Mucosa of stomach (tissue), 1 donor: ENCODE data around the gene LDB2.

Experiments
- H3K27me3 ChIP-seq: one replicate; pipeline ENCODE4 v1.7.0; 2013; ENCODE audit warnings: mild to moderate bottlenecking, low read length; ENCODE audit not compliant: control insufficient read depth, insufficient read depth
- H3K36me3 ChIP-seq: one replicate; pipeline ENCODE4 v1.7.0; 2013; ENCODE audit warnings: low read length; ENCODE audit not compliant: control insufficient read depth, insufficient read depth
- H3K4me1 ChIP-seq: one replicate; pipeline ENCODE4 v1.7.0; 2013; ENCODE audit warnings: mild to moderate bottlenecking, low read length; ENCODE audit not compliant: control insufficient read depth, insufficient read depth
- H3K4me3 ChIP-seq: one replicate; pipeline ENCODE4 v1.7.0; 2013; ENCODE audit warnings: low read length
- H3K9ac ChIP-seq: one replicate; pipeline ENCODE4 v1.7.0; 2013; ENCODE audit warnings: mild to moderate bottlenecking, low read length, moderate library complexity
- H3K9me3 ChIP-seq: one replicate; pipeline ENCODE4 v1.7.0; 2013; ENCODE audit warnings: mild to moderate bottlenecking, low read length, moderate library complexity; ENCODE audit not compliant: control insufficient read depth
- donor health status: Pancreatic carcinoma.

Gene LDB2

DNA sequence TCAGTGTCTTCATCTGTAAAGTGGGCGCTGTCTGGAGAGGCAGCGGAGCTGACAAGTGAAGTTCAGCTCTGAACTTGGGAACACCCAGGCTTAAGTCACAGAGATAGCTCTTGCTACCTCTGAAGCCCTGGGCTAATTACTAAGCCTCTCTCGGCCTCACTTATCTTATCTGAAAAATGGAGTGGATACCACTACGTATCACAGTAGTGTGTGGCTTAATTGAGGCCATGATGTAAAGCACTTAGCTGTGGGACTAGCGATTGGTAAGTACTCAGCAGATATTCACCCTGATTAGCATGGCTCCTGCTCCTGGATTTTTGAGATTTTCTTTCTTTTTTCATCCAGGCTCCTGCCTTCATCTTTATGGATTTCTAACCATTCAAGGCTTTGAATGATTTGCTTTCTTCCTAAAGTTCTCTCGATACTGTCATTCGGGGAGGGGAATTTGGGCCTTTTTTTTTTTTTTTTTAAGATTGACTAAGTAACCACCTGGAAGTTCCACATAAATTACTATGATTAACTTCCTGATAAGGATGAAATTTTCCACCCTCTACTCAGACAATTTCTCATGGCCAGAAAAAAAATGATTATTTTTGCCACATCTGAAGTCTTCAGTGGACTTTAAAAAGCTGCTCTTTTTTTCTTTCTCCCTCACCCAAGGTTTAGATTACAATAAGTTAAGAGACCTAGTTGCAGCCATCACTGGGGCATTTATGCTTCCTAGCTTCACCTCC is 17.1 kb downstream of the LDB2 start:
- Histone ChIP-seq H3K27me3 (no peaks in the 10 kb centered on the region), H3K9ac (no peak overlapping the region)

GRCh38 chr4:16875487-16875886 is 23.0 kb downstream of the LDB2 start:
- H3K4me3 ChIP-seq, result no peak overlapping the region
- H3K4me1 ChIP-seq, result no peaks in the 10 kb centered on the region
- H3K9me3 ChIP-seq, result no peaks in the 10 kb centered on the region
- H3K9ac ChIP-seq, result no peak overlapping the region
- no peaks in the 10 kb centered on the region for H3K36me3 ChIP-seq
- H3K27me3 ChIP-seq, result no peaks in the 10 kb centered on the region

More for the DNA sequence above, 17.1 kb downstream of the LDB2 start:
- Histone ChIP-seq H3K4me1 (no peaks in the 10 kb centered on the region), H3K4me3 (no peak overlapping the region), H3K36me3 (no peaks in the 10 kb centered on the region), H3K9me3 (no peaks in the 10 kb centered on the region)

GRCh38 chr4:16869594-16870245 is 28.7 kb downstream of the LDB2 start:
- Histone ChIP-seq H3K9ac (no peak overlapping the region), H3K27me3 (no peaks in the 10 kb centered on the region), H3K36me3 (no peaks in the 10 kb centered on the region), H3K4me1 (no peaks in the 10 kb centered on the region), H3K9me3 (no peaks in the 10 kb centered on the region), H3K4me3 (no peak overlapping the region)

DNA sequence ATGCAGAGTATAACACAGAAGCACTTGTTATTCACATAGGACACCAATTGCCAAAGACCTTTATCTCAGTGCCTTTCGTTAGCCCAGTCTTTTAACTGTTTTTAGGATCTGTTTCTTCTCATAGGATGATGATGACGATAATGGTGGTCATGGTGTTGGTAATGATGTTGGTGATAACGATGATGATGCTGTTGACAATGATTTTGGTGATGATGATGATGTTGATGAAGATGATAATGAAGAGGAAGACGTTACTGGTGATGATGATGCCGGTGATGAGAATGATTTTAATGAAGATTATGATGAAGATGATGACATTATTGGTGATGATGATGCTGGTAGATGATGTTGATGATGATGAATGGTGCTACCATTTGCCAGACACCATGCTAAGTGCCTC is 29.8 kb downstream of the LDB2 start:
- H3K9ac ChIP-seq, result no peak overlapping the region
- H3K9me3 ChIP-seq, result no peaks in the 10 kb centered on the region
- no peaks in the 10 kb centered on the region for H3K36me3 ChIP-seq
- no peaks in the 10 kb centered on the region for H3K27me3 ChIP-seq
- H3K4me1 ChIP-seq, result no peaks in the 10 kb centered on the region
- H3K4me3 ChIP-seq, result no peak overlapping the region

DNA sequence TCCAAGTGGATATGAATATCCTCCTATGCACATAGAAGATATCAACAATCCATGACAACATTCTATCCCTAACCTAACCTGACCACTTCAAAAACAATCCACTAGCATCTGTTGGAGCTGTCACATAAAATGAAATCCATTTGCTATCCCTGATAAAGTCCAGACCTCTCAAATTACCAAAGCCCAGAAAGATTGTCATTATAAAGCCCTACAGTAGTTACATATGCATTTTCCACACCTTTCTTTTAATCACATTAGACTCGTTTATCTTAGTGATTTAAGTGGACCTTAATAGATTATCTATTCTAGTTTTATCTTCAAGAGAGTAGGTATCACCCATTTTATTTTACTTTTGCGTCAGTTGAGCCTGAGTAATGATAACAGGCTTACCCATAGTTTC is 30.6 kb downstream of the LDB2 start:
- no peaks in the 10 kb centered on the region for H3K27me3 ChIP-seq
- no peaks in the 10 kb centered on the region for H3K36me3 ChIP-seq
- H3K9ac ChIP-seq, result no peak overlapping the region
- no peaks in the 10 kb centered on the region for H3K9me3 ChIP-seq
- H3K4me1 ChIP-seq, result no peaks in the 10 kb centered on the region
- no peak overlapping the region for H3K4me3 ChIP-seq

DNA sequence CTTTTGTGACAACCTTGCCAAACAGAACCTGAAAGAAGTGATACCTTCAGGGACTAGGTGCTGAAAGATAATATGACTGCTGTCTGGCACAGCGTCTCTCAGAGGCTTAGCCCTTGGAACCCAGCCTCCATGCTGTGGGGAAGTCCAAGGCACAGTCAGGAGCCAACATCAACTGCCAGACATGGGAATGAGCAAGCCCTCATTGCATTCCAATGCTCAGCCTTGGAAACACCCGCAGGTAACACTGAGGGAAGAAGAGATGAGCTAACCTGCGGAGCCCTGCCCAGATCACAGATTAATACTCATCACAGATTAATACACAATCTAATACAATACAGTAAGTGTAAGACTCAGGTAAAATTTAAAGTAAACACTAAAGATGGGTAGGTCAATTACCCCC is 31.5 kb downstream of the LDB2 start:
- Histone ChIP-seq H3K4me3 (no peak overlapping the region), H3K27me3 (no peaks in the 10 kb centered on the region), H3K9me3 (no peaks in the 10 kb centered on the region), H3K36me3 (no peaks in the 10 kb centered on the region), H3K9ac (no peak overlapping the region), H3K4me1 (no peaks in the 10 kb centered on the region)

GRCh38 chr4:16865897-16866283 is 32.6 kb downstream of the LDB2 start:
- Histone ChIP-seq H3K4me3 (no peak overlapping the region), H3K9ac (no peak overlapping the region), H3K4me1 (no peaks in the 10 kb centered on the region), H3K27me3 (no peaks in the 10 kb centered on the region), H3K36me3 (no peaks in the 10 kb centered on the region), H3K9me3 (no peaks in the 10 kb centered on the region)

GRCh38 chr4:16865209-16865896 is 33.1 kb downstream of the LDB2 start:
- Histone ChIP-seq H3K9me3 (no peaks in the 10 kb centered on the region), H3K36me3 (no peaks in the 10 kb centered on the region), H3K9ac (no peak overlapping the region), H3K4me1 (no peaks in the 10 kb centered on the region), H3K27me3 (no peaks in the 10 kb centered on the region), H3K4me3 (no peak overlapping the region)

DNA sequence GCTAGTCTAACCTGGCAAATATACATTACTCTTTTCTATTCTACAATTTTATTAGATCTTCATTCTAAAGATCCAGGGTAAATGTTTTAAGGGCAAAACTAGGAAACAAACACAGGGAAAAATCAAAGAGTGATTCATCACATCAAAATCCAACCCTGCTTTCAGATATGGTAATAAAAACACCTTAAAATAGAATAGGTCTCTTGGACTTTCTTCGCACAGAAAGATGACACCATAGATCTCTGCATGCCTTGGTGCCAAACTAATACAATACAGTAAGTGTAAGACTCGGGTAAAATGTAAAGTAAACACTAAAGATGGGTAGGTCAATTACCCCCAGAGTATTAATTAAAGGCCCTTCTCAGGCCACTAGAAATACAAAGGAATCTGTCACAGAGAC is 34.2 kb downstream of the LDB2 start:
- no peaks in the 10 kb centered on the region for H3K27me3 ChIP-seq
- no peaks in the 10 kb centered on the region for H3K36me3 ChIP-seq
- H3K4me3 ChIP-seq, result no peak overlapping the region
- no peaks in the 10 kb centered on the region for H3K4me1 ChIP-seq
- no peak overlapping the region for H3K9ac ChIP-seq
- no peaks in the 10 kb centered on the region for H3K9me3 ChIP-seq

DNA sequence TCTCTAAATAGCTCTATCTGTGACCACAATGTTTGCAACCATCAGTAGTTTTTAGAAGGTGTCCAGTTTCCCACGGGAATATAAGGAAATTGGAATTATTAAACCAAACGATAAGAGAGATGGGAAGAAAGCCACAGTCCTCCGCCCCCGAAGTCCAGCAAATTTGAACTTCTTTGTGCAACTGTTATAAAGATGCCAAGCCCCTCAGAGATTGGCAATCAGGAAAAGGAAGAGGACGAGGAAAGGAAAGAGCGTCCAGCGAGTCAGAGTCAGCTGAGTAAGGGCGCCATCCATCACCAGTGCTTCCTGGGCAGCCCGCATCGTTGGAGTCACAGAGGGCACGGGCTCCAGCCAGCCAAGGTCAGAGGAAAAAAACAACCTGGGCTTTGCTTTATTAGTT is 35.7 kb downstream of the LDB2 start:
- Histone ChIP-seq H3K9ac (no peak overlapping the region), H3K4me3 (no peak overlapping the region), H3K36me3 (no peaks in the 10 kb centered on the region), H3K9me3 (no peaks in the 10 kb centered on the region), H3K4me1 (peaks cover 4% of the 10 kb centered on the region), H3K27me3 (no peaks in the 10 kb centered on the region)

- Histone ChIP-seq H3K27me3 (no peaks in the 10 kb centered on the region), H3K4me3 (no peak overlapping the region), H3K36me3 (no peaks in the 10 kb centered on the region), H3K9ac (no peak overlapping the region), H3K9me3 (no peaks in the 10 kb centered on the region), H3K4me1 (peaks cover 4% of the 10 kb centered on the region)
Measured at GRCh38 chr4:16860516-16860915, 37.9 kb downstream of the LDB2 start.

GRCh38 chr4:16859031-16859430 is 39.4 kb downstream of the LDB2 start:
- peaks cover 4% of the 10 kb centered on the region for H3K4me1 ChIP-seq
- no peaks in the 10 kb centered on the region for H3K9me3 ChIP-seq
- no peaks in the 10 kb centered on the region for H3K27me3 ChIP-seq
- no peak overlapping the region for H3K9ac ChIP-seq
- no peaks in the 10 kb centered on the region for H3K36me3 ChIP-seq
- H3K4me3 ChIP-seq, result no peak overlapping the region
